GM12892 (cell line): ENCODE measurements around the gene BNIP3.

Experiments used
- POLR2AphosphoS5 ChIP-seq: IDR thresholded peaks from 2 replicates; pipeline ENCODE4 v1.6.1; 2011; ENCODE audit warnings: low read depth, low read length, control low read depth
- TAF1 ChIP-seq: IDR thresholded peaks from 2 replicates; pipeline ENCODE4 v1.6.1; 2011; ENCODE audit warnings: low read depth, mild to moderate bottlenecking, control low read depth, low read length, borderline replicate concordance

- TF ChIP-seq TAF1 (no peak), POLR2AphosphoS5 (no peak)
Measured at GRCh38 chr10:131943021-131943814, 38.5 kb downstream of the BNIP3 start.
